ENCODE data around the gene LDLRAD3.

Gene LDLRAD3

GRCh38 chr11:36265793-36266628 is 322.1 kb downstream of the LDLRAD3 start:
- Histone ChIP-seq H3K4me1 (ENCODE audit: insufficient read depth, low read length) (no peaks in the 10 kb centered on the region), H2AFZ (ENCODE audit: low read depth, low read length) (no peak overlapping the region), H4K20me1 (ENCODE audit: insufficient read depth, low read length) (no peaks in the 10 kb centered on the region), H3K27ac (ENCODE audit: low read length) (no peak overlapping the region), H3K4me3 (ENCODE audit: low read depth in 1 of 2, low read length in 2 of 2) (no peak overlapping the region), H3K9ac (ENCODE audit: low read depth, low read length) (no peak overlapping the region), H3K36me3 (ENCODE audit: insufficient read depth, low read length) (no peaks in the 10 kb centered on the region), H3K27me3 (ENCODE audit: insufficient read depth, low read length, poor library complexity) (no peaks in the 10 kb centered on the region), H3K4me2 (ENCODE audit: insufficient read depth, low read length) (no peak overlapping the region), H3K9me3 (ENCODE audit: insufficient read depth, low read length, severe bottlenecking) (no peaks in the 10 kb centered on the region), H3K79me2 (ENCODE audit: insufficient read depth, low read length) (no peaks in the 10 kb centered on the region)
- no peak for TF ChIP-seq EZH2 (IDR thresholded peaks at IDR 0.05; ENCODE audit: borderline replicate concordance, low read depth, low read length, severe bottlenecking)
- TF ChIP-seq CTCF (IDR thresholded peaks at IDR 0.05; ENCODE audit: borderline replicate concordance, extremely low read depth, low read length, poor library complexity, severe bottlenecking) = peak; percentile 93
- peak; percentile 54 for DNase-seq
- ATAC-seq (ENCODE audit: insufficient read depth, low read depth) = peak; percentile 81

GRCh38 chr11:36266767-36267166 is 322.9 kb downstream of the LDLRAD3 start:
- H3K9me3 ChIP-seq (ENCODE audit: insufficient read depth, low read length, severe bottlenecking) = no peaks in the 10 kb centered on the region
- H3K27ac ChIP-seq (ENCODE audit: low read length) = no peak overlapping the region
- TF ChIP-seq EZH2 (IDR thresholded peaks at IDR 0.05; ENCODE audit: borderline replicate concordance, low read depth, low read length, severe bottlenecking) = no peak
- no peak for TF ChIP-seq CTCF (IDR thresholded peaks at IDR 0.05; ENCODE audit: borderline replicate concordance, extremely low read depth, low read length, poor library complexity, severe bottlenecking)
- H3K4me2 ChIP-seq (ENCODE audit: insufficient read depth, low read length) = no peak overlapping the region
- no peaks in the 10 kb centered on the region for H3K27me3 ChIP-seq (ENCODE audit: insufficient read depth, low read length, poor library complexity)
- DNase-seq (no peak), ATAC-seq (ENCODE audit: insufficient read depth, low read depth) (no peak)
- no peak overlapping the region for H3K9ac ChIP-seq (ENCODE audit: low read depth, low read length)
- H4K20me1 ChIP-seq (ENCODE audit: insufficient read depth, low read length) = no peaks in the 10 kb centered on the region
- H3K4me3 ChIP-seq (ENCODE audit: low read depth in 1 of 2, low read length in 2 of 2) = no peak overlapping the region
- no peak overlapping the region for H2AFZ ChIP-seq (ENCODE audit: low read depth, low read length)
- 0 out of 2 replicates have a peak, but pooled peaks cover 5% of the 10 kb centered on the region for H3K36me3 ChIP-seq (ENCODE audit: insufficient read depth, low read length)
- H3K4me1 ChIP-seq (ENCODE audit: insufficient read depth, low read length) = no peaks in the 10 kb centered on the region
- no peaks in the 10 kb centered on the region for H3K79me2 ChIP-seq (ENCODE audit: insufficient read depth, low read length)

- no peaks in the 10 kb centered on the region for H3K79me2 ChIP-seq (ENCODE audit: insufficient read depth, low read length)
- DNase-seq = no peak
- no peak overlapping the region for H2AFZ ChIP-seq (ENCODE audit: low read depth, low read length)
- no peaks in the 10 kb centered on the region for H3K4me1 ChIP-seq (ENCODE audit: insufficient read depth, low read length)
- H3K4me3 ChIP-seq (ENCODE audit: low read depth in 1 of 2, low read length in 2 of 2) = no peak overlapping the region
- TF ChIP-seq CTCF (IDR thresholded peaks at IDR 0.05; ENCODE audit: borderline replicate concordance, extremely low read depth, low read length, poor library complexity, severe bottlenecking) (no peak), EZH2 (IDR thresholded peaks at IDR 0.05; ENCODE audit: borderline replicate concordance, low read depth, low read length, severe bottlenecking) (no peak)
- H3K27ac ChIP-seq (ENCODE audit: low read length) = no peak overlapping the region
- H3K9ac ChIP-seq (ENCODE audit: low read depth, low read length) = no peak overlapping the region
- no peaks in the 10 kb centered on the region for H3K27me3 ChIP-seq (ENCODE audit: insufficient read depth, low read length, poor library complexity)
- no peaks in the 10 kb centered on the region for H3K9me3 ChIP-seq (ENCODE audit: insufficient read depth, low read length, severe bottlenecking)
- no peak overlapping the region for H3K4me2 ChIP-seq (ENCODE audit: insufficient read depth, low read length)
- no peak for ATAC-seq (ENCODE audit: insufficient read depth, low read depth)
- no peaks in the 10 kb centered on the region for H4K20me1 ChIP-seq (ENCODE audit: insufficient read depth, low read length)
- H3K36me3 ChIP-seq (ENCODE audit: insufficient read depth, low read length) = peaks cover 19% of the 10 kb centered on the region; the same call in 1 of the 2 replicates
Observed at GRCh38 chr11:36268337-36268985, 324.6 kb downstream of the LDLRAD3 start.

Data from DND-41 (cell line).